ENCODE results near the gene SLC41A3.

SLC41A3 gene

DNA sequence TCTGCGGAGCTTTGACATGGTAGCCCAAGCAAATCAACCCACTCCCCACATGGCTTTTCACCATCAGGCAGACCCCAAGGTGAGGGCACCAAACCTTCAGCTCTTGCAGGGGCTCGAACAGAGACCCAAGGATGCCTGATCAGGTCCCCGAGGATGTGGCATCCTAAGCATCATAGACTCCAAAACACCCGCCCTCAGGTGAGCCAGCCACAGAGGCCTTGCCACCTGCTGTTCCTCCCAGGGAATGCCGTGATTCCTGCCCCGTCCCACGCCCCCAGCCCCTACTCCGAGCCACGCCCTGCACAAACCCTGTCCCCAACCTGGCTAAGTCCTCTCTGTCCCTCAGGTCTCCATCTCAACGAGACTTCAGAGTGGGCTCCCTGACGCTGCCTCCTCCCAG, 34.7 kb upstream of the SLC41A3 start:
- Histone ChIP-seq H3K56ac (ENCODE audit: low read length) (no peak overlapping the region), H3K27me3 (ENCODE audit: insufficient read depth, low read length, poor library complexity) (no peaks in the 10 kb centered on the region), H3K9ac (ENCODE audit: low read length) (no peak overlapping the region), H4K8ac (ENCODE audit: low read depth, low read length) (no peak overlapping the region), H3K36me3 (ENCODE audit: control insufficient read depth, insufficient read depth, low read length) (no peaks in the 10 kb centered on the region), H3K18ac (ENCODE audit: low read length) (no peak overlapping the region), H2BK5ac (ENCODE audit: low read length) (no peak overlapping the region), H4K5ac (ENCODE audit: low read length) (no peak overlapping the region), H3K27ac (ENCODE audit: low read depth, low read length) (no peak overlapping the region), H3K4ac (ENCODE audit: low read depth, low read length) (no peak overlapping the region), H2BK120ac (ENCODE audit: low read depth, low read length) (no peak overlapping the region), H3K79me2 (ENCODE audit: control insufficient read depth, insufficient read depth, low read length) (no peaks in the 10 kb centered on the region), H3K4me3 (ENCODE audit: low read length) (no peak overlapping the region), H2AK5ac (ENCODE audit: low read length) (no peak overlapping the region), H3K4me2 (ENCODE audit: low read length) (no peak overlapping the region), H3K79me1 (ENCODE audit: low read length) (no peaks in the 10 kb centered on the region), H3K4me1 (ENCODE audit: control insufficient read depth, low read depth, low read length) (no peaks in the 10 kb centered on the region), H3K23ac (ENCODE audit: low read length) (no peak overlapping the region), H2BK15ac (replicated peaks; ENCODE audit: low read depth) (no peak overlapping the region)
- DNase-seq = no peak
- WGBS (ENCODE audit: extremely low coverage, insufficient coverage, low lambda C conversion rate) = no CpG with 5 or more reads among the region's 11 CpGs

DNA sequence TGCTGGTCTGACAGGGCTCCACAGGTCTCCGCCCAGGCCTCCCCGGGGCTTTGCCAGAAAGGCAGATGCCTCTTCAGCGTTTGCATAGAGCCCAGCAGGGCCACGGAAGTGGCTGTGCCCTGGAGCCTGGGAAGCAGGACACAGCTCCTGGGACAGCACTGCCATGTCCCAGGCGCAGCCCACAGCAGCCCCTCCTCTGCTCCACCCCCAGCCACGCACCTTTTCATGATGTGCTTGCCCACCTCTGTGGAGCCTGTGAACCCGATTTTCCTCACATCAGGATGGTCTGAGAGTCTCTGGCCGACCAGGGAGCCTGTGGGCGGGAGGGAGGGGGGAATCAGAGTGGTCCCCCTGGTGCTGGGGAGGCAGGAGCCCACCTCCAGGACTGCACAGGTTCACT, 33.9 kb upstream of the SLC41A3 start:
- H3K9ac ChIP-seq (ENCODE audit: low read length) = no peak overlapping the region
- no peak overlapping the region for H3K18ac ChIP-seq (ENCODE audit: low read length)
- H3K79me2 ChIP-seq (ENCODE audit: control insufficient read depth, insufficient read depth, low read length) = no peaks in the 10 kb centered on the region
- no peak overlapping the region for H3K4me2 ChIP-seq (ENCODE audit: low read length)
- H3K23ac ChIP-seq (ENCODE audit: low read length) = no peak overlapping the region
- WGBS (ENCODE audit: extremely low coverage, insufficient coverage, low lambda C conversion rate) = no CpG with 5 or more reads among the region's 9 CpGs
- no peaks in the 10 kb centered on the region for H3K27me3 ChIP-seq (ENCODE audit: insufficient read depth, low read length, poor library complexity)
- no peak overlapping the region for H2AK5ac ChIP-seq (ENCODE audit: low read length)
- no peak overlapping the region for H3K27ac ChIP-seq (ENCODE audit: low read depth, low read length)
- H2BK120ac ChIP-seq (ENCODE audit: low read depth, low read length) = no peak overlapping the region
- no peaks in the 10 kb centered on the region for H3K36me3 ChIP-seq (ENCODE audit: control insufficient read depth, insufficient read depth, low read length)
- H3K4ac ChIP-seq (ENCODE audit: low read depth, low read length) = no peak overlapping the region
- no peak overlapping the region for H2BK15ac ChIP-seq (replicated peaks; ENCODE audit: low read depth)
- no peak overlapping the region for H4K8ac ChIP-seq (ENCODE audit: low read depth, low read length)
- H3K79me1 ChIP-seq (ENCODE audit: low read length) = no peaks in the 10 kb centered on the region
- H3K4me3 ChIP-seq (ENCODE audit: low read length) = no peak overlapping the region
- H2BK5ac ChIP-seq (ENCODE audit: low read length) = no peak overlapping the region
- no peaks in the 10 kb centered on the region for H3K4me1 ChIP-seq (ENCODE audit: control insufficient read depth, low read depth, low read length)
- DNase-seq = no peak
- no peak overlapping the region for H4K5ac ChIP-seq (ENCODE audit: low read length)
- no peak overlapping the region for H3K56ac ChIP-seq (ENCODE audit: low read length)

DNA sequence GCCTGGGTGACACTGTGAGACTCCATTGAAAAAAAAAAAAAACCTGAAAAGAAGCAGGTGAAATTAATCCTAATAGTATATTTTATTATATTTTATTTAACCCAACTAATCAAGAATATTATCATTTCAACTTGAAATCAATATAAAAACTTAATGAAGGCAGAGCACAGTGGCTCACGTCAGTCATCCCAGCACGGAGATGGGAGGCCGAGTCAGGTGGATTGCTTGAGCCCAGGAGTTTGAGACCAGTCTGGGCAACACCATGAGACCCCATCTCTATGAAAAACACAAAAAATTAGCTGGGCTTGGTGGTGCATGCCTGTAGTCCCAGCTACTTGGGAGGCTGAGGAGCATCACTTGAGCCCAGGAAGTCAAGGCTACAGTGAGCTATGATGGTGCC, 33.3 kb upstream of the SLC41A3 start:
- Histone ChIP-seq H3K36me3 (ENCODE audit: control insufficient read depth, insufficient read depth, low read length) (no peaks in the 10 kb centered on the region), H2BK5ac (ENCODE audit: low read length) (no peak overlapping the region), H3K23ac (ENCODE audit: low read length) (no peak overlapping the region), H3K9ac (ENCODE audit: low read length) (no peak overlapping the region), H3K4me1 (ENCODE audit: control insufficient read depth, low read depth, low read length) (no peaks in the 10 kb centered on the region), H3K79me2 (ENCODE audit: control insufficient read depth, insufficient read depth, low read length) (no peaks in the 10 kb centered on the region), H3K18ac (ENCODE audit: low read length) (no peak overlapping the region), H4K5ac (ENCODE audit: low read length) (no peak overlapping the region), H3K56ac (ENCODE audit: low read length) (no peak overlapping the region), H3K79me1 (ENCODE audit: low read length) (no peaks in the 10 kb centered on the region), H3K4ac (ENCODE audit: low read depth, low read length) (no peak overlapping the region), H3K4me3 (ENCODE audit: low read length) (no peak overlapping the region), H3K27ac (ENCODE audit: low read depth, low read length) (no peak overlapping the region), H3K27me3 (ENCODE audit: insufficient read depth, low read length, poor library complexity) (no peaks in the 10 kb centered on the region), H2BK120ac (ENCODE audit: low read depth, low read length) (no peak overlapping the region), H3K4me2 (ENCODE audit: low read length) (no peak overlapping the region), H4K8ac (ENCODE audit: low read depth, low read length) (no peak overlapping the region), H2BK15ac (replicated peaks; ENCODE audit: low read depth) (no peak overlapping the region), H2AK5ac (ENCODE audit: low read length) (no peak overlapping the region)
- WGBS (ENCODE audit: extremely low coverage, insufficient coverage, low lambda C conversion rate) = no CpG with 5 or more reads among the region's 3 CpGs
- no peak for DNase-seq

DNA sequence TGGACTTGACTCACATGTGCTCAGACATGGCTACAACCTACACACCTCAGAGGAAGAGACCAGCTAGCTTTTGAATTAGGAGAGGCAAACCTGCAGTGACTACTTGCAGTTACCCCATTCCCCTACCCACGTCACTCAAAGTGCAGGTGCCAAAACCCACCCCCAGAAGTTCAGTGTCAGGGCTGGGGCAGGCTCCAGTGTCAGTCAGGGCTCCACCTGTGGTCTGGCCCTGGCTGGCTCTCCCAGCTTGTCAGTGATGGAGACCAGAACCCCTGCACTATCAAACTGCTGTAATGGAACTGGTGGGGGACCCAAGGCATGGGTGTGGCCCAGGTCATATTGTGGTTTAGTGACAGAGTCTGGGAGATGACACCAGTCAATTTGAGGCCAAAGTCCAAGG, 32.6 kb upstream of the SLC41A3 start:
- no peaks in the 10 kb centered on the region for H3K79me2 ChIP-seq (ENCODE audit: control insufficient read depth, insufficient read depth, low read length)
- no peak overlapping the region for H3K18ac ChIP-seq (ENCODE audit: low read length)
- H3K27ac ChIP-seq (ENCODE audit: low read depth, low read length) = no peak overlapping the region
- no peak overlapping the region for H2BK120ac ChIP-seq (ENCODE audit: low read depth, low read length)
- no peak for DNase-seq
- H3K4ac ChIP-seq (ENCODE audit: low read depth, low read length) = no peak overlapping the region
- H3K4me2 ChIP-seq (ENCODE audit: low read length) = no peak overlapping the region
- no peak overlapping the region for H3K9ac ChIP-seq (ENCODE audit: low read length)
- H3K27me3 ChIP-seq (ENCODE audit: insufficient read depth, low read length, poor library complexity) = no peaks in the 10 kb centered on the region
- H3K4me3 ChIP-seq (ENCODE audit: low read length) = no peak overlapping the region
- no peak overlapping the region for H4K5ac ChIP-seq (ENCODE audit: low read length)
- H3K23ac ChIP-seq (ENCODE audit: low read length) = no peak overlapping the region
- WGBS (ENCODE audit: extremely low coverage, insufficient coverage, low lambda C conversion rate) = no CpG with 5 or more reads among the region's 1 CpG
- no peak overlapping the region for H3K56ac ChIP-seq (ENCODE audit: low read length)
- no peaks in the 10 kb centered on the region for H3K36me3 ChIP-seq (ENCODE audit: control insufficient read depth, insufficient read depth, low read length)
- H3K4me1 ChIP-seq (ENCODE audit: control insufficient read depth, low read depth, low read length) = no peaks in the 10 kb centered on the region
- H2BK5ac ChIP-seq (ENCODE audit: low read length) = no peak overlapping the region
- no peaks in the 10 kb centered on the region for H3K79me1 ChIP-seq (ENCODE audit: low read length)
- no peak overlapping the region for H2BK15ac ChIP-seq (replicated peaks; ENCODE audit: low read depth)
- H4K8ac ChIP-seq (ENCODE audit: low read depth, low read length) = no peak overlapping the region
- no peak overlapping the region for H2AK5ac ChIP-seq (ENCODE audit: low read length)

DNA sequence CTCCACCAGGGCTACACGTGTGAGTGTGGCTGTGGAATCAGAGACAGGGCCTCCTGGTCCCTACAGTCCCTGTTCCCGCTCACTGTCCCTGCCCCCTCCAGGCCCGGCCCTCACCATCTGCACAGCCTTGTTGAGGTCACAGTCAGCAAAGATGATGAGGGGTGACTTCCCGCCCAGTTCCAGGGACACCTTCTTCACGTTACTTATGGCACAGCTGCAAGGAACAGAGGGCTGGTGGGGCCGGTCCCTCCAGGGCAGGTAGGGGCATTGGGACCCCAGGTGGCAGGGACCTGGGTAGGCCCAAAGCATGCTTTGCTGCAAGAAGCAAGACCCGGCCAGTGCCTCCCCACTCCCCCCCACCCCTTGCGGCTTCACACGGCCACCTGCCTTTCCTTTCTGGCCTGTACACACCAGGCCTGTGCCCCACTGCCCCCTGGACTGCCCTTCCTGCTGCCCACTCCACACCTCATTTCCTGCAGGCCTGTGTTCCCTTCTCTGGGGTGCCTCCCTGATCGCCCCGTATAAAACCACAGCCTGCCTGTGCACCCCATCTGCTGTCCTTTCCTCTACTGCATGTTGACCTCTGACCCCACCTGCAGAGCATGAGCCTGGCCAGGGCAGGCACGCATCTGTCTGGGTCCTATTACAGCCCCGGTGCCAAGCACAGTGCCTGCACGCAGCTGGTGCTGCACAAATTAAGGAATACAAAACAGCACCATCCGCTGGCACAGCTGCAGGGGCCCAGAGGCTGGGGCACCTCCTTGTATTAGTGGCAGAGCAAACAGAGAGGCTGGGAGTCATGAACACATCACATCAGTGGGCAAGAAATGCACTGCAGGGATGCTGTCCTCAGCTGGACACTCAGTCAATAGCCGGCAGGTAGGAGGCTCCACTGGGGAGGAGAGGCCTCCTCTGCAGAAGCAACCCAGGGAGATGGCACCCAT, 30.8 kb upstream of the SLC41A3 start:
- no peak overlapping the region for H2BK5ac ChIP-seq (ENCODE audit: low read length)
- H3K4me2 ChIP-seq (ENCODE audit: low read length) = no peak overlapping the region
- DNase-seq = no peak
- H2AK5ac ChIP-seq (ENCODE audit: low read length) = no peak overlapping the region
- no peaks in the 10 kb centered on the region for H3K79me1 ChIP-seq (ENCODE audit: low read length)
- no peak overlapping the region for H3K4ac ChIP-seq (ENCODE audit: low read depth, low read length)
- H3K9ac ChIP-seq (ENCODE audit: low read length) = no peak overlapping the region
- H3K36me3 ChIP-seq (ENCODE audit: control insufficient read depth, insufficient read depth, low read length) = no peaks in the 10 kb centered on the region
- peak overlapping the region; percentile 9 for H3K23ac ChIP-seq (ENCODE audit: low read length)
- H2BK120ac ChIP-seq (ENCODE audit: low read depth, low read length) = no peak overlapping the region
- H3K4me3 ChIP-seq (ENCODE audit: low read length) = no peak overlapping the region
- no peak overlapping the region for H2BK15ac ChIP-seq (replicated peaks; ENCODE audit: low read depth)
- H3K4me1 ChIP-seq (ENCODE audit: control insufficient read depth, low read depth, low read length) = no peaks in the 10 kb centered on the region
- H4K8ac ChIP-seq (ENCODE audit: low read depth, low read length) = no peak overlapping the region
- no peak overlapping the region for H4K5ac ChIP-seq (ENCODE audit: low read length)
- no CpG with 5 or more reads among the region's 16 CpGs for WGBS (ENCODE audit: extremely low coverage, insufficient coverage, low lambda C conversion rate)
- H3K27ac ChIP-seq (ENCODE audit: low read depth, low read length) = no peak overlapping the region
- no peaks in the 10 kb centered on the region for H3K27me3 ChIP-seq (ENCODE audit: insufficient read depth, low read length, poor library complexity)
- no peaks in the 10 kb centered on the region for H3K79me2 ChIP-seq (ENCODE audit: control insufficient read depth, insufficient read depth, low read length)
- no peak overlapping the region for H3K18ac ChIP-seq (ENCODE audit: low read length)
- no peak overlapping the region for H3K56ac ChIP-seq (ENCODE audit: low read length)

Data from mesendoderm (in vitro differentiated cells).